Neutrophil (primary cell): Measurements from ENCODE around the gene CD44.

Source experiments
- H3K27ac ChIP-seq: fragments of 200-600 bp; sonication (generic); 2 replicates; pipeline ENCODE4 v1.5.1; 2016; ENCODE audit warnings: mild to moderate bottlenecking, moderate library complexity
- H3K27me3 ChIP-seq: fragments of 200-600 bp; sonication (generic); 2 replicates; pipeline ENCODE4 v1.6.0; 2016; ENCODE audit warnings: mild to moderate bottlenecking
- H3K36me3 ChIP-seq: fragments of 200-600 bp; sonication (generic); 2 replicates; pipeline ENCODE4 v1.5.1; 2017
- H3K4me1 ChIP-seq, 2 experiments: fragments of 200-600 bp in 1 of 2; sonication (generic) in 1 of 2; 1 replicate in 1 of 2; 2 replicates in 1 of 2; pipeline versions ENCODE4 v1.5.1 to v1.6.1; 2013 to 2016; ENCODE audit warnings: low read depth in 1 of 2, low read length in 1 of 2, mild to moderate bottlenecking in 1 of 2, moderate library complexity in 1 of 2; ENCODE audit not compliant: control insufficient read depth in 1 of 2, insufficient read depth in 1 of 2
- H3K4me3 ChIP-seq, 2 experiments: fragments of 200-600 bp in 1 of 2; sonication (generic) in 1 of 2; 1 replicate in 1 of 2; 2 replicates in 1 of 2; pipeline ENCODE4 v1.5.1; 2013 to 2016; ENCODE audit warnings: low read depth in 1 of 2, low read length in 1 of 2, mild to moderate bottlenecking in 1 of 2, moderate library complexity in 1 of 2
- H3K9me3 ChIP-seq: fragments of 200-600 bp; sonication (generic); 2 replicates; pipeline ENCODE4 v1.5.1; 2016
- CTCF ChIP-seq: fragments of 200-600 bp; sonication (generic); IDR thresholded peaks from 2 replicates; pipeline ENCODE4 v1.5.1; 2016; ENCODE audit warnings: antibody characterized with exemption

The CD44 gene

GRCh38 chr11:35114906-35115687, 23.9 kb upstream of the CD44 start:
- Histone ChIP-seq H3K27ac (no peak overlapping the region), H3K27me3 (no peaks in the 10 kb centered on the region), H3K9me3 (no peaks in the 10 kb centered on the region), H3K4me1 (peaks cover 19 to 21% of the 10 kb centered on the region in 2 experiments), H3K36me3 (no peaks in the 10 kb centered on the region), H3K4me3 (no peak overlapping the region)
- no peak for TF ChIP-seq CTCF

- H3K9me3 ChIP-seq, result no peaks in the 10 kb centered on the region
- no peaks in the 10 kb centered on the region for H3K27me3 ChIP-seq
- TF ChIP-seq CTCF, result no peak
- no peak overlapping the region for H3K4me3 ChIP-seq
- H3K36me3 ChIP-seq, result no peaks in the 10 kb centered on the region
- H3K4me1 ChIP-seq, result peaks cover 14 to 15% of the 10 kb centered on the region in 2 experiments
- H3K27ac ChIP-seq, result no peak overlapping the region
Measured at GRCh38 chr11:35115688-35116030, 23.3 kb upstream of the CD44 start.

DNA sequence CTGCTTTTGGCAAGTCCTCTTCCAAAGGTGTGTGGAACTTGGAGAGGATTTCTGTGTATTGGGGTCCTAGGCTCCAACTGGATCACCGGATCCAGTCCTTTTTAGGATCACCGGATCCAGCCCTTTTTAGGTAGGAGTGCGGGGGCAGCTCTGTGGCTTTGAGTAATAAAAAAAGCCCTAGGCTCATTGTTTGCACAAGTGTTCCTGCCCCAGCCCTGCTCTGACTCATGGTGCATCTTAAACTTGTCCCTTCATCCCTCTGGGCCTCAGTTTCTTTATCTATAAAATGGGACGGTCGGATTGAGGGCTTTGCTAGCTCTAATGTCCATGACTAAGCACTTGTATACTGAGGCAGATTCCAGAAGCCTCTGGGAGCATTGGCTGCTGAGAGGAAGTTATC, 22.7 kb upstream of the CD44 start:
- TF ChIP-seq CTCF, result no peak
- Histone ChIP-seq H3K27me3 (no peaks in the 10 kb centered on the region), H3K36me3 (no peaks in the 10 kb centered on the region), H3K4me1 (peaks cover 8 to 9% of the 10 kb centered on the region in 2 experiments), H3K9me3 (no peaks in the 10 kb centered on the region), H3K27ac (no peak overlapping the region), H3K4me3 (no peak overlapping the region)

GRCh38 chr11:35116762-35117640, 22.0 kb upstream of the CD44 start:
- H3K27ac ChIP-seq, result no peak overlapping the region

DNA sequence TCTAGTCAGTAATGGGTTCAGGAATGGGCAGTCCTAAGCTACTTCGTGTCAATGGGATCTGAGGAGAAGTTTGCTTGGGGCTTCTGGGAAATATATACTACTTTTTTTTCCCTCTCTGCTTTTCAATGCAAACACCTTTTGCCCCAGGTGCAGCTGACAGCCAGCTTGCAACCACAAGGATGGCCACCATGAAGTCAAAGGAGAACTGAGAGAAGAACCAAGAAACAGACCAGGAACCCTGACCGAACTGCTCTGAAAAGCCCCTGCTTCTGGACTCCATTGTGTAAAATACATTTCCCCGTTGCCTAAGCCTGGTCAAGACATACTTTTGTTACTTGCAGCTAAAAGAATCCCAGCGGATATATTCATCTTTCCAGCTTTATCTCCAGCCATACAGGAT, 20.1 kb upstream of the CD44 start:
- H3K4me3 ChIP-seq, result no peak overlapping the region
- no peaks in the 10 kb centered on the region for H3K9me3 ChIP-seq
- H3K27me3 ChIP-seq, result no peaks in the 10 kb centered on the region
- H3K36me3 ChIP-seq, result no peaks in the 10 kb centered on the region
- no peak overlapping the region for H3K27ac ChIP-seq
- TF ChIP-seq CTCF, result no peak
- H3K4me1 ChIP-seq, result no peaks in the 10 kb centered on the region

More at GRCh38 chr11:35116762-35117640, 22.0 kb upstream of the CD44 start:
- H3K4me3 ChIP-seq, result no peak overlapping the region
- TF ChIP-seq CTCF, result no peak
- H3K9me3 ChIP-seq, result no peaks in the 10 kb centered on the region
- H3K36me3 ChIP-seq, result no peaks in the 10 kb centered on the region
- peaks cover under 1 to 2% of the 10 kb centered on the region in 2 experiments for H3K4me1 ChIP-seq
- H3K27me3 ChIP-seq, result no peaks in the 10 kb centered on the region
